Fibroblast of lung (primary cell): ENCODE data around the gene WDR27.

Experiments
- CTCF ChIP-seq, 2 donors: IDR thresholded peaks in 1 of 2; conservative IDR thresholded peaks in 1 of 2; 1 replicate in 1 of 2; 2 replicates in 1 of 2; pipeline ENCODE4 v1.5.1; 2011 to 2012; ENCODE audit warnings: low read length in 2 of 2, control low read depth in 1 of 2, inconsistent platforms in 1 of 2, low read depth in 1 of 2, mild to moderate bottlenecking in 1 of 2
- EZH2 ChIP-seq: IDR thresholded peaks from 2 replicates; pipeline ENCODE4 v1.5.1; 2012; ENCODE audit warnings: low read length, control low read depth, mild to moderate bottlenecking; ENCODE audit errors: missing control alignments

GRCh38 chr6:169575821-169576220, 126.0 kb downstream of the WDR27 start:
- TF ChIP-seq CTCF (conservative IDR thresholded peaks at IDR 0.05 in 1 of 2, IDR thresholded peaks at IDR 0.05 in 1 of 2; ENCODE audit: low read depth in 1 of 2, low read length in 2 of 2) (no peak), EZH2 (no peak)
